ENCODE results near the gene MYBL2.

The MYBL2 gene

DNA sequence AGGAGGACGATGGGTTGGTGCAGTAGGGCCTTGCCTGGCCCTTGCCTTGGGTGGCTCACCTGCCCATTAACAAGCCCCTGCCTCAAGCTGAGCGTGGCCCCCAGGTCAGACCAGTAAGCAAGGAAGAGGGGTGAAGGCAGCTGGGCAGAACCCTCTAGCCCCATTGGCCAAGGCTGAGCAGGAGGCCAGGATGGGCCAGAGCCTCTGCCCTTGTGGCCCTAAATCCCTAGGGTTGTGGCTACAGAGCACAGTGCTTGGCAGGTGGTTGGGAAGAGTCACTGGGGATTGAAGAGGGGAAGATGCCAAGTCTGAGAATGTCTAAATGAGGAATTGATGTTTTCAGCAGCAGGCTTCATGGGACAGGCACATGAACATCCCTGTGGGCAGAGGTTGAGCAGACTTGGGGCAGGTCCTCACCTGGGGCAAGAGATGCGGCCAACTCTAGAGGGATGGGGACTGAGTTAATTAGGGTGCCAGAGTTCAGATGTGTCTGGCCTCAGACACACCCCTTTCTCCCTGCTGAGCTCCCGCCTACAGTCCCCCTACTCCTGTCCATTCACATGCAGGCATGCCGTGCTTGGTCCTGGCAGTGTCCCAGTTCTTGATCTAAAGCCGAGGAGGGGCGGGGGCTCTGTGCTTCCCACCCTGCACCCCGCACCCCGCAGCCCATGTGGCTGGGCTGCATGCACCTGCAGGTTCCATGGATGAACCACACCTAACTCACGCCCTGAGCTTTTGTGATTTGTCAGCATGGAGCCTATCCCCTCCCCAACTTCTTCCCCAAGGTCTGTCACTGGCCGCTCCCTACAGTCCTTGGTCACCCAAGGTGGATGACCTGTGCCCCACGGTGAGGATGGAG lies 50.1 kb downstream of the MYBL2 start:
- TF ChIP-seq, protein P1, sequence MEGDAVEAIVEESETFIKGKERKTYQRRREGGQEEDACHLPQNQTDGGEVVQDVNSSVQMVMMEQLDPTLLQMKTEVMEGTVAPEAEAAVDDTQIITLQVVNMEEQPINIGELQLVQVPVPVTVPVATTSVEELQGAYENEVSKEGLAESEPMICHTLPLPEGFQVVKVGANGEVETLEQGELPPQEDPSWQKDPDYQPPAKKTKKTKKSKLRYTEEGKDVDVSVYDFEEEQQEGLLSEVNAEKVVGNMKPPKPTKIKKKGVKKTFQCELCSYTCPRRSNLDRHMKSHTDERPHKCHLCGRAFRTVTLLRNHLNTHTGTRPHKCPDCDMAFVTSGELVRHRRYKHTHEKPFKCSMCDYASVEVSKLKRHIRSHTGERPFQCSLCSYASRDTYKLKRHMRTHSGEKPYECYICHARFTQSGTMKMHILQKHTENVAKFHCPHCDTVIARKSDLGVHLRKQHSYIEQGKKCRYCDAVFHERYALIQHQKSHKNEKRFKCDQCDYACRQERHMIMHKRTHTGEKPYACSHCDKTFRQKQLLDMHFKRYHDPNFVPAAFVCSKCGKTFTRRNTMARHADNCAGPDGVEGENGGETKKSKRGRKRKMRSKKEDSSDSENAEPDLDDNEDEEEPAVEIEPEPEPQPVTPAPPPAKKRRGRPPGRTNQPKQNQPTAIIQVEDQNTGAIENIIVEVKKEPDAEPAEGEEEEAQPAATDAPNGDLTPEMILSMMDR (IDR thresholded peaks at IDR 0.05; ENCODE audit: extremely low read depth, missing control alignments) = no peak
- DNase-seq (ENCODE audit: low spot score) = no peak

DNA sequence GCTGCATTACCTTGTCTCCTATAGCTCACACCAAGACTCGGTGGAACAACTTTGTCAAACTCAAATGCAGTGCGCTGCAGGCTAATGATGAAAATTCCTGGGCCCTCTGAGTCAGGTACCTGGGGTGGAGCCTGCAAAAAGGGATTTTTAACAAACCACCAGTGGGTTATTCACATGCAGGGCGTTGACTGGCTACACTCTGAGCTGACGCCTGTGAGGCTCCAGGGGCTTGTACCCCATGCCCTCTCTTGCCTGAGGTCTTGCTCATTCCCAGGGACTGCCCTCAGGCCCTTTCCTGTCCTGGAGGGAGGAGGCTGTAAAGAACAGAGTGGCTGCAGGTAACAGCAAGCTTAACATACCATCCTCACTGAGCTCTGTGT lies 50.7 kb downstream of the MYBL2 start:
- TF ChIP-seq, protein P1 (IDR thresholded peaks at IDR 0.05; ENCODE audit: extremely low read depth, missing control alignments) = no peak
- DNase-seq (ENCODE audit: low spot score) = no peak

DNA sequence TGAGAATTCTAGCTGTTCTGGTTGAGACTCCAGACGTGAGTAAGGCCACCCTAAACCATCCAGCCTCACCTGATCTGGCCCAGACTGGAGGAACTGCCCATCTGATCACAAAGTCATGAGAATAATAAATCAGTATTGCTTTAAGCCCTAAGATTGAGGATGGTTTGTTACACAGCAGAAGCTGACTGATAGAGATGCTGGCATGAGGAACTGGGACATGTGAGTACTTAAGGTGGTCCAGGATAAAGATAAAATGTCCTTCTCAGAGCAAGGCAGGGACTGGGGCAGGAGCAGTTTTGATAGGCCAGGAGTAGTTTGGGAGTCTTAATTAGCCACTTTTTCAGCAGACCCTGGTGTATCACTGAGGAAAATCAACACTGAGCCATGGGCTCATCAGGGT lies 53.1 kb downstream of the MYBL2 start:
- no peak for DNase-seq (ENCODE audit: low spot score)
- TF ChIP-seq, protein P1 (IDR thresholded peaks at IDR 0.05; ENCODE audit: extremely low read depth, missing control alignments) = no peak

DNA sequence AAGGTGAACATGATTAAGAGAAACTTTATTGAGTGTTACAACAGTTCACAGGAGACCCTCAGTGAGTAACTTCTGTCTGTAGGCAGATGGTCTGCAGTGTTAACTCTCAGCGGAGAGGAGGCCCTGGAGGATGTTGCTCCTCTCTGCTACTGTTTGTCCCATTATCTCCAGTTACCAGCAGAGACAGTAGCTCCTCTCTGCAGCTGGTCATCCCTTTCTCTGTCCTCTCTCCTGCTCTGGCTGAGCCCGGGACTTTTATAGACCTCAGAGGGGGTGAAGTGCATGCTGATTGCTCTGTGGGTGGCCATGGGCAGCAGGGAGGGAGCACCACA lies 54.1 kb downstream of the MYBL2 start:
- no peak for DNase-seq (ENCODE audit: low spot score)
- TF ChIP-seq, protein P1 (IDR thresholded peaks at IDR 0.05; ENCODE audit: extremely low read depth, missing control alignments) = no peak

DNA sequence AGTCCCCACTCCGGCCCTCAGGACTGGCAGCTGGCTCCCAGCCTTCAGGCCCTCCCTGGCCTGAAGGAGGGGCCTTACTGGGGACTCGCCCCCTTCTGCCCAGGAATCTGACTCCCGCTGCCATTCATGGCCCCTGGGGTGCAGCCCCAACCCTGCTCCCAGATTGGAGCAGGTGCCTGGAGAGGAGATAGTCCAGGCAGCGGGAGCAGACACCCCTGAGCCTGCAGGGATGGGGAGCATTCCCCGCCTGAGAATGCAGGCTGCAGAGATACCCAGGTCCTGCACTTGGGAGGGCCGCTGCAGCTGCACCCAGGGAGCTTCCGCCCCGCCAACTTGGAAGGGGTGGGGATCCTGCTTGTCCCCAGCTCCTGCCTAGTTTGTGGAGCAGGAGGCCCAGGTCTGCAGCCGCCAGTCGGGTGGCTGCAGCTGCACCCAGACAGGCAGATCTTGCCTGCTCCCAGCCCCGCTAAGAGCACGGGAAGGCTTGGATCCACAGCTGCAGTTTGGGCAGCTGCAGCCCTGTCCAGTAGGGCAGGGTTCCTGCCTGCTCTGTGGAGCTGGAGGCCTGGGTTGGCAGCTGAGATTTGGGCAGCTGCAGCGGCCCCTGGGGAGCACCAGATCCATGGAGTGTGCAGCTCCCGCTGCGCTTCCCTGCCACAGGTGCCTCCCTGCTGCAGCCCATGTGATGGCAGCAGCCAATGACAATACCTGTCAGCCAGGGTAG lies 54.7 kb downstream of the MYBL2 start:
- DNase-seq (ENCODE audit: low spot score) = no peak
- TF ChIP-seq, protein P1 (IDR thresholded peaks at IDR 0.05; ENCODE audit: extremely low read depth, missing control alignments) = no peak

DNA sequence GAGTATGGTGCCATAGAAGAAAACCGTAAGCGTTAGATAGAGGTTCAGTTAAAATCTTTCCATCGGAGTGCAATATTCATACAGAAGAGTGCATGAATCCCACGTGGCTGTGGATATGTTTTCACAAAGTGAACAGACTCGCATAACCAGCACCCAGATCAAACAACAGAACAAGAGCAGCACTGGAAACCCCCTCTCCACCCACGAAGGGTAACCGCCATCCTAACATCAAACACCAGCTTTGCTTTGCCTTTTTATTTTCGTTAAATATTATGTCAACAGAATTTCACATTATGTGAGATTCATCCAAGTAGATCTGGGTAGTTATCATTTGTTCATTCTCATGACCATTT lies 55.2 kb downstream of the MYBL2 start:
- no peak for DNase-seq (ENCODE audit: low spot score)
- TF ChIP-seq, protein P1 (IDR thresholded peaks at IDR 0.05; ENCODE audit: extremely low read depth, missing control alignments) = no peak

DNA sequence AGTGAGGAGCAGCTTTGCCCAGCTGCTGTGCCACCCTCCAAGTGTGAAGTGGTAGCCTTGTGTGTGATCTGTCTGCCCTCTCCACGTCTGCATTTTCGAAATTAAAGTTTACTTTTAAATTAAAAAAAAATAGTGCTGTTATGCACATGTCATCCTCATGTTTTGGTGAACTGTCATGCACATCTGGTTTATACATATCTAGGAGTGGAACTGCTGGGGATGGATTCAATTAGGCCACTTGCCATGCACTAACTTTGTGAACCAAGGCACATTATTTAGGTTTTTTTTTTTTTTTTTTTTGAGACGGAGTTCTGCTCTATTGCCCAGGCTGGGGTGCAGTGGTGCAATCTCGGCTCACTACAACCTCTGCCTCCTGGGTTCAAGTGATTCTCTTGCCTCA lies 56.3 kb downstream of the MYBL2 start:
- DNase-seq (ENCODE audit: low spot score) = no peak
- TF ChIP-seq, protein P1 (IDR thresholded peaks at IDR 0.05; ENCODE audit: extremely low read depth, missing control alignments) = no peak

Measured in GM20000 (cell line).